Activated CD4-positive, alpha-beta T cell treated with anti-CD3 and anti-CD28 coated beads, Interleukin-2, amount 10 ng/mL, durations not matched to agents 7 days and 5 days (primary cell): Measurements from ENCODE around the gene TEF. TPM values are rescaled to one million over a fixed set of nuclear protein-coding genes. Genes with fewer than 3 reads are reported as not detected.
A peak's percentile ranks its signal among the peaks of the same experiment; 100 is the strongest.
"Not testable (repeated sequence)": the region's sequence is repeated elsewhere in the genome, so short reads cannot be mapped to it uniquely, and the experiment has no call there.

ENCODE experiments used
- CTCF ChIA-PET: fragments of 350-600 bp; sonication (Branson Sonifier 250); formaldehyde crosslinking; loops from one replicate; lab custom pipeline; 2021; ENCODE audit warnings: antibody characterized with exemption; lab: Charles Lee
- POLR2A ChIA-PET: fragments of 350-600 bp; sonication (Branson Sonifier 250); formaldehyde crosslinking; loops from one replicate; lab custom pipeline; 2021; ENCODE audit warnings: antibody characterized with exemption; lab: Charles Lee
- DNase-seq: peaks from one replicate; pipeline ENCODE4 v3.0.0-alpha.2; 2020
- H3K27ac Mint-ChIP-seq: one replicate; pipeline ENCODE4 v1.8.0; 2021; ENCODE audit warnings: mild to moderate bottlenecking, moderate library complexity, mixed read lengths
- H3K27me3 Mint-ChIP-seq: one replicate; pipeline ENCODE4 v1.8.0; 2021; ENCODE audit warnings: mixed read lengths
- H3K36me3 Mint-ChIP-seq: one replicate; pipeline ENCODE4 v1.8.0; 2021; ENCODE audit warnings: low read depth, mixed read lengths
- H3K4me1 Mint-ChIP-seq: one replicate; pipeline ENCODE4 v1.8.0; 2021; ENCODE audit warnings: mixed read lengths
- H3K4me3 Mint-ChIP-seq: one replicate; pipeline ENCODE4 v1.8.0; 2021; ENCODE audit warnings: mild to moderate bottlenecking, moderate library complexity, mixed read lengths
- H3K9me3 Mint-ChIP-seq: one replicate; pipeline ENCODE4 v1.8.0; 2021; ENCODE audit warnings: mixed read lengths
- total RNA-seq, 2 experiments: library from RNA; stranded (reverse); gene quantifications; one replicate each; pipeline ENCODE4 v1.2.3, GENCODE V29; 2021

The TEF gene
- total RNA-seq, 2 experiments from 2014 or later, result 3.4 to 4.7 TPM

GRCh38 chr22:41415554-41415953 lies 33.8 kb downstream of the TEF start:
- Mint-ChIP-seq H3K4me3 (peak overlapping the region; percentile 87), H3K4me1 (peaks cover 28% of the 10 kb centered on the region), H3K9me3 (no peaks in the 10 kb centered on the region), H3K36me3 (peaks cover 3% of the 10 kb centered on the region), H3K27me3 (no peaks in the 10 kb centered on the region), H3K27ac (peak overlapping the region; percentile 38)
- CTCF ChIA-PET, result no interaction called here
- no peak for DNase-seq
- POLR2A ChIA-PET, result no interaction called here

- Mint-ChIP-seq H3K9me3 (no peaks in the 10 kb centered on the region), H3K4me1 (peaks cover 15% of the 10 kb centered on the region), H3K27ac (no peak overlapping the region), H3K27me3 (no peaks in the 10 kb centered on the region), H3K36me3 (peaks cover 3% of the 10 kb centered on the region), H3K4me3 (no peak overlapping the region)
- POLR2A ChIA-PET, result no interaction called here
- no peak for DNase-seq
- CTCF ChIA-PET, result interaction anchor here (0.8 to 1.3 kb wide), 4 partner anchors 8 to 110 kb away, joined by 3 to 5 read pairs (median 4); no protein-coding TSS in a partner anchor
Measured at GRCh38 chr22:41417622-41418390, 36.1 kb downstream of the TEF start.

- no peak for DNase-seq
- Mint-ChIP-seq H3K27ac (no peak overlapping the region), H3K36me3 (peaks cover 5% of the 10 kb centered on the region), H3K4me1 (peaks cover 15% of the 10 kb centered on the region), H3K27me3 (no peaks in the 10 kb centered on the region), H3K4me3 (no peak overlapping the region), H3K9me3 (no peaks in the 10 kb centered on the region)
- ChIA-PET CTCF (interaction anchor here (0.7 kb wide), 2 partner anchors 841 to 1080 kb away, joined by 3 to 4 read pairs; no protein-coding TSS in a partner anchor), POLR2A (no interaction called here)
Measured at GRCh38 chr22:41418717-41419116, 37.0 kb downstream of the TEF start.

GRCh38 chr22:41425660-41426365 lies 44.1 kb downstream of the TEF start:
- no peaks in the 10 kb centered on the region for H3K27me3 Mint-ChIP-seq
- ChIA-PET POLR2A (interaction anchor here (1.6 kb wide), 1 partner anchor 21 kb away, joined by 4 read pairs; the partner anchor contains the start of gene TOB2), CTCF (interaction anchor here (0.6 to 2.0 kb wide), 5 partner anchors 8 to 486 kb away, joined by 3 to 11 read pairs (median 3); no protein-coding TSS in a partner anchor)
- peaks cover 14% of the 10 kb centered on the region for H3K4me1 Mint-ChIP-seq
- peaks cover 13% of the 10 kb centered on the region for H3K36me3 Mint-ChIP-seq
- H3K4me3 Mint-ChIP-seq, result peak overlapping the region; percentile 36
- H3K9me3 Mint-ChIP-seq, result no peaks in the 10 kb centered on the region
- peak; percentile 64 for DNase-seq
- H3K27ac Mint-ChIP-seq, result peak overlapping the region; percentile 87

GRCh38 chr22:41429232-41429950 lies 47.6 kb downstream of the TEF start:
- Mint-ChIP-seq H3K4me3 (no peak overlapping the region), H3K27me3 (no peaks in the 10 kb centered on the region), H3K4me1 (peaks cover 14% of the 10 kb centered on the region), H3K27ac (no peak overlapping the region), H3K9me3 (no peaks in the 10 kb centered on the region), H3K36me3 (peaks cover 26% of the 10 kb centered on the region)
- CTCF ChIA-PET, result interaction anchor here (0.6 to 1.5 kb wide), 6 partner anchors 8 to 224 kb away, joined by 3 to 5 read pairs (median 3); no protein-coding TSS in a partner anchor
- POLR2A ChIA-PET, result no interaction called here
- DNase-seq, result no peak

GRCh38 chr22:41429951-41430332 lies 48.2 kb downstream of the TEF start:
- Mint-ChIP-seq H3K36me3 (peaks cover 26% of the 10 kb centered on the region), H3K4me3 (no peak overlapping the region), H3K9me3 (no peaks in the 10 kb centered on the region), H3K4me1 (peaks cover 14% of the 10 kb centered on the region), H3K27me3 (no peaks in the 10 kb centered on the region), H3K27ac (no peak overlapping the region)
- POLR2A ChIA-PET, result no interaction called here
- CTCF ChIA-PET, result interaction anchor here (0.6 to 1.5 kb wide), 2 partner anchors 19 to 97 kb away, joined by 3 to 5 read pairs; no protein-coding TSS in a partner anchor
- DNase-seq, result no peak

GRCh38 chr22:41431656-41432055 lies 49.9 kb downstream of the TEF start:
- ChIA-PET POLR2A (no interaction called here), CTCF (interaction anchor here (0.7 kb wide), 1 partner anchor 166 kb away, joined by 4 read pairs; no protein-coding TSS in a partner anchor)
- no peaks in the 10 kb centered on the region for H3K9me3 Mint-ChIP-seq

GRCh38 chr22:41433480-41433879 lies 51.7 kb downstream of the TEF start:
- POLR2A ChIA-PET, DNase-seq, H3K9me3 Mint-ChIP-seq, H3K4me3 Mint-ChIP-seq, H3K27ac Mint-ChIP-seq, H3K27me3 Mint-ChIP-seq, CTCF ChIA-PET, H3K4me1 Mint-ChIP-seq: not testable (repeated sequence)
- H3K36me3 Mint-ChIP-seq, result peaks cover 34% of the 10 kb centered on the region

More at GRCh38 chr22:41431656-41432055, 49.9 kb downstream of the TEF start:
- Mint-ChIP-seq H3K36me3 (peaks cover 33% of the 10 kb centered on the region), H3K4me3 (no peak overlapping the region), H3K27ac (no peak overlapping the region), H3K4me1 (peaks cover 4% of the 10 kb centered on the region), H3K27me3 (no peaks in the 10 kb centered on the region)
- no peak for DNase-seq

GRCh38 chr22:41434361-41435003 lies 52.7 kb downstream of the TEF start:
- DNase-seq, H3K27me3 Mint-ChIP-seq, POLR2A ChIA-PET, H3K27ac Mint-ChIP-seq, H3K9me3 Mint-ChIP-seq, H3K4me1 Mint-ChIP-seq, H3K4me3 Mint-ChIP-seq: not testable (repeated sequence)
- peaks cover 36% of the 10 kb centered on the region for H3K36me3 Mint-ChIP-seq
- CTCF ChIA-PET, result interaction anchor here (1.3 kb wide), 1 partner anchor 31 kb away, joined by 3 read pairs; no protein-coding TSS in a partner anchor

GRCh38 chr22:41435560-41435959 lies 53.8 kb downstream of the TEF start:
- ChIA-PET CTCF (interaction anchor here (1.0 to 2.8 kb wide), 3 partner anchors 10 to 132 kb away, joined by 3 to 11 read pairs (median 3); no protein-coding TSS in a partner anchor), POLR2A (no interaction called here)
- Mint-ChIP-seq H3K27me3 (no peaks in the 10 kb centered on the region), H3K27ac (no peak overlapping the region), H3K4me3 (no peak overlapping the region), H3K9me3 (no peaks in the 10 kb centered on the region), H3K4me1 (peaks cover 2% of the 10 kb centered on the region), H3K36me3 (peaks cover 36% of the 10 kb centered on the region)
- DNase-seq, result no peak

- no peak for DNase-seq
- Mint-ChIP-seq H3K36me3 (peaks cover 33% of the 10 kb centered on the region), H3K4me1 (peaks cover 2% of the 10 kb centered on the region), H3K4me3 (no peak overlapping the region), H3K9me3 (no peaks in the 10 kb centered on the region), H3K27me3 (no peaks in the 10 kb centered on the region), H3K27ac (no peak overlapping the region)
- ChIA-PET POLR2A (no interaction called here), CTCF (interaction anchor here (0.7 to 2.8 kb wide), 4 partner anchors 7 to 133 kb away, joined by 3 to 11 read pairs (median 4); no protein-coding TSS in a partner anchor)
Measured at GRCh38 chr22:41436322-41437113, 54.8 kb downstream of the TEF start.
